Measurements from ENCODE around the gene SQOR.

SQOR gene

DNA sequence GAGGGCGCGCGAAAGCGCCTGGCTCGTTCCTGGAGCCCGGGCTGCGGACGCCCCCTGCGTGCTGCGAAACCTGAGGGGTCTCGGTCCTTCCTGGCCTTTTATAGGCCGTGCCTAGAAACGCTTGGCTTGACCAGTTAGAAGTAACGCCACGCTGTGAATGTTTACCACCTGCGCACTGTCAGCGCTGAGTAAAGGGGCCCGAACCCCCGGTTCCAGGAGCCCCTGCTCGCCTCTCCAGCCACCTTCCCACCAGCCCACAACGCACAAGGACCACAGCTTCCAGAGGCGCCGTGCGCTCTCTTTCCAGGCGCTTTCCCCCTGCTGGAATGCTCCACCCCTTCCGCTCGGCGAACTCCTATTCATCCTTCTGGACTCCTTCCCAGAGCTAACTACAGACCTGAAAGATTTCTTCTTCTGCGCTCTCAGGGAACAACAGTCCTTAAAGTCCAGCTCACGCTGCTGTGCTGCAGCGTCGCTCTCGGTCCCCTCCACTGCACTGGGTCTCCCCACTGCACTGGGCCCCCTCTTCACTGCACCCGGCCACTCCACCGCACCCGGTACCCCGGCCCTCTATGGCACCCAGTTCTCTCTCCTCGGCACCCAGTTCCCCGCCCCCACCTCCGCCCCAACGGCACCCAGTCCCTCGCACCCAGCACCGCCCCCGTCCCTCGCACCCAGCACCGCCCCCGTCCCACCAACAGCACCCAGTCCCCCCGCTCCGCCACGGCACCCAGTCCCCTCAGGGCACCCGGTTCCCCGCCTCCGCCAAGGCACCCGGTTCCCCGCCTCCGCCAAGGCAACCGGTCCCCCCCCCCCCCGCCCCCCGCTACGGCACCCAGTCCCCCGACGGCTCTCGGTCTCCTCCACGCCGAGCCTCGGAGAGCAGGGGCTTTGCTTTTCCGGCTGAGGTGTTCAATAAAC, 69.8 kb downstream of the SQOR start:
- no peak for DNase-seq (ENCODE audit: low read depth in 2 of 2, low spot score in 1 of 2)

DNA sequence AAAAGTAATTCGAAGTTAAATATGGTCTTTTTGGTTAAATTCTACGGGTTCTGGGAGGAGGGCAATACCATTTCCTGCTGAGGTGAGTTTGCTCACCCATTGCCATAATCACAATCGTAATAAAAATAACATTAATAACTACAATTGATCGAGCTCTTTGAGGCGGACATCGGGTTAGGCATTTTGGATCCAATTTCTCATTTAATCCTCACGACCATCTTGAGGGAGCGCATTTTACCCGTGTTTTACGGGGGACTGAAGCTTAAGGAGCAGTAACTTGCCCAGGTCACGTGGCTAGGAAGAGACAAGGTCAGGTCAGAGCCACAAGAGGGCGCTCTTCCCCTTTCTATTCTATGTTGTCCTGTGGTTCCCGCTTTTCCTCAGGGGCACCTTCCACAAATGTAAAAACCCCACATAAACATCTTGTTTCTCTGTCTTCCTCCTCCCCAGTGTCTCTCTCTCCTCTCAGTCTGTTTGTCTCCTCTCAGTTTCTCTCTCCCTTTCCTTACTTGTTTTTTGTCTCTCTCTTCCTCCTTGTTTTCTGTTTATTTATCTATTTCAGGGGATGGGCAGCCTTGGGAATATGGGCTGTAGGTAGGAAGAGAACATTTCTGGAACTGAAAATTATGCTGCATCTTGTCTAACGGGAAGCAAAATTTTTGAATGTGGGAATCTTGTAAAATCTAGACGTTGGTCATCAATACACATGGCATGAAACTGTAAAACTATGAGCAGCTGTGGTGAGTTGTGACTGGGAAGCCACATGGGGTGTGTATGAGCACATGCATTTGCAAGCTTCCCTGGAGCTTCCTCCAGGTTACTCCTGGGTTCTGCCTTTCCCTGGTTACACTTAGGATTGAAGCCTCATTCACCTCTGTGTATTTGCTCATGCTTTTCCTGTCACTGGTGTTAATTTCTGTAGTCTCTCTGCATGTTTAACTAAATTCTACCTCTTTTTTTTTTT, 71.0 kb downstream of the SQOR start:
- DNase-seq (ENCODE audit: low read depth in 2 of 2, low spot score in 1 of 2), result peak; percentile 37 to 44

DNA sequence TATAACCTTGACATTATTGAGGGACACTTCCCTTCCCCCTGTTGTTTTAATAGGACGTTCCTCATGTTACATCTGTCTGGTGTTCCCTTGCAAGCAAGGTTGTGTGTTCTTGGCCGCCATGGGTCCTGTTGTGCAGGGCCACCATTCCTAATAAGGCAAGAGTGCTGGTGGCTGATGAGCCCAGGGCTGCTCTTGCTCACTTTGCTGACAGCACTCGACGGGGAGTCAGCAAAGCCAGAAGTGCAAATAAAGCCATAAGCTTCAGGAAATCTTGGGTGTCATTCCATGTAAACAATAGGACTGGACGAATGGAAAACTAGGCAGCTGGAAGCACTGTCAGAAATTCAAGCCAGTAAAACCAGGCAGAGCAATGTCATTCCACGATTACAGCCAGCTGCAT, 75.8 kb downstream of the SQOR start:
- DNase-seq (ENCODE audit: low read depth in 2 of 2, low spot score in 1 of 2), result no peak

DNA sequence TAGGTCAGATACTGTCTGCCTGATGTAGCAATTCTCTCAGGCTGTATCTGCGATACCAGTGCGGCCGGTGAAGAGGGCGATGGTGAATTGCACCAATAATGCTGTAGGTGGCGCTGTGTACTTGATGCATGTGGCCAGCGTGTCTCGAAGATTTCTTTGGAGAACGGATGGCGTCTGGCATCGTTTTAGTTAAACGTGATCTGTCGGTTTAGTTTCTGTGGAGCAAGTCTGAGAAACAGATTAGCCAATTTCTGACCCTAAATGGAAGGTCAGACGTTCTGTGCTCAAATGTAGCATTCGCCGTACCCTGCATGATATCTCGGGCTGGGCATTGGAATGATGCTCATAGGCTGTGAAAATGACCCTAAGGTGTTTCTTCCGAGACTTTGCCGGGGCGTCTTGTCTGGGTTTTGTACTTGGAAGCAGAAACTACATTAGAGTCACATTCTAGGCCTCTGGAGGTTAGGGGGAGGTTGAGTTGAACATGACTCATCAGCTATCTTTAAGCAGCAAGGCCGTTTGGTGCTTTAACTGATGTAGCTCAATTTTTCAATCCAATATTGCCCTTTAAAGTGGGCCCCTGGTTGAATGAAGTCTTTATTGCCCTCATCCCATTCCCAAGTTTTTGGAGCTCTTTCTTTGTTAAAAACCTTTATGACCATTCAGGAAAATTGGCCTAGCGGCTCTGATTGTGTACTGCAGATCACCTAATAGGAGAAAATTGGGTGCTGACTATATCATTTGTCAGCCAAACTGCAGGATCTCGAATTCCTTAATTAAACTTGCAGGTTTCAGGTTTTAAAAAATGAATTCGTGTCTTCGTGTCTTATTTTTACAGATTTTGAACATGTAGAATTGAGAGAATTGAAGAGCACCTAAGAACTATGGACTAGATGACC, 80.0 kb downstream of the SQOR start:
- DNase-seq (ENCODE audit: low read depth in 2 of 2, low spot score in 1 of 2), result no peak

DNA sequence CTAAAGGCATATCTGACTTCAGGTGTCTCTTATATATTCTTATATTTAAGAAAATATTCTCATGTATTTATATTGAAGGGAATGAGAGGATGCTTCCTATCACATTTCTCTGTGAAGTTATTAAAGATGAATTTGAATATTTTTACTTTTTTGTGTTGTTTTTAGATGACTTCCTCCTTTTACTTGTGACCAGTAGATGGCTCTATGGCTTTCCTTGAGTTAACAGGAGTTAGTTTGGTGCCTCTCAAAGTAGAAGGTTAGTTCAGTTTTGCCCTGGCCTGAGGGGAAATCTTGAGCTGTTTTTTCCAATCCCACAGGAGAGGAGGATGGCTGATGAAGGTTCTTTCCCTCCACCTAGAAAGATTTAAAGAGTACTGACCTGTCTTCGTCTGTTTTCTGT, 80.7 kb downstream of the SQOR start:
- DNase-seq (ENCODE audit: low read depth in 2 of 2, low spot score in 1 of 2), result no peak

DNA sequence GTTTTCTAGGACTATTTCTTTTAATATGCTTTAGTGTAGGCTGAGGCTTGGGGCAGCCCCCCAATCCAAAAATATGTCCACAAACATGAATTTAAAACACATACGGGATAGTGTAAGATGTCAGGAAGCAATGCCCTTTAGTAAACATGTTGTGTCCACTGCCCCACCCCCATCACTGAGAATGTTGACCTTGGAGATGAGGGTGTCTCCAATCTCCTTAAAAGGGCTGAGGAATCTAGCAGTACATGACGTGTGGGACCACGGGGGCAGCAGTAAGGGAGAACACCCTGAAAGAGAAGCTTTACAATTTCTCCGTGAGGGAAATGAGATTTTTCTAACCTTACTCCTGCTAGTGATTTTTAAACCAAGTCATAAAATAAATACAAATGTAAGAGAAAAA, 84.7 kb downstream of the SQOR start:
- DNase-seq (ENCODE audit: low read depth in 2 of 2, low spot score in 1 of 2), result no peak

DNA sequence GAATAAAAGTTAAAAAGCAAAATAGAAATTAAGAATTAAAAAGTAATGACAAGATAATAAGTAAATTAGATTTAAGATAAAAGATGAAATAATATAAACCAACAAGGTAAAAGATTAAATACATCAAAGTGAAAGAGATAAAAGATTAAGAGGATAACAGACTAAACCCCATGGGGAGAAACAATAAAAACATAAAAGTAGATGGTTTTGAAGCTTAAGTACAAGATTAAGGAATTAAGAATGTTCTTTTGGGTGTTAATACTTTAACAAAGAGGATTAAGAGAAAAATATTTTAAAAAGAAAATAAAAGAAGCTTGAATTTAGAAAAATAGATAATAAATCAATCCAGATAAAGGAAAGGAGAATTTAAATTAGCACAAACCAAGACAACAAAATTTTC, 85.4 kb downstream of the SQOR start:
- no peak for DNase-seq (ENCODE audit: low read depth in 2 of 2, low spot score in 1 of 2)

DNA sequence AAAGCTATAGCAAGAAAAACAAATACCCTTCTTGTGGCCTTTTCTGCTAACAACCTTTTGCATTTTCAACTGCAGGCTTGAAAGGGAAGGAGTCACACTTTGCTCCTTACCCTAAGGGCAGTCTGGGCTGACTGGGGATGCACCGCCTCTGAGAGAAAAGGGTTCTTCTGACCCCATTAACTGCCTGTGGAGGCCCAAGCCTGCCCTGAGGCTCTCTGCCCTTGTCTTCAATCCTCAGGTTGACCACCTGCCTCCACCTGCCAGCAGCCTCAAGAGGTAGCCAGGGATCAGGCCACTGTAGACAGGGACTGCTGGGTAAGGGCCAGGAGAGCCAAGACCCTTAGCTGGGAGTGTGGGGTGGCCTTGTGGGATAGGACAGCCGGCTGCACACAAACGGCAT, 93.8 kb downstream of the SQOR start:
- no peak for DNase-seq (ENCODE audit: low read depth in 2 of 2, low spot score in 1 of 2)

DNA sequence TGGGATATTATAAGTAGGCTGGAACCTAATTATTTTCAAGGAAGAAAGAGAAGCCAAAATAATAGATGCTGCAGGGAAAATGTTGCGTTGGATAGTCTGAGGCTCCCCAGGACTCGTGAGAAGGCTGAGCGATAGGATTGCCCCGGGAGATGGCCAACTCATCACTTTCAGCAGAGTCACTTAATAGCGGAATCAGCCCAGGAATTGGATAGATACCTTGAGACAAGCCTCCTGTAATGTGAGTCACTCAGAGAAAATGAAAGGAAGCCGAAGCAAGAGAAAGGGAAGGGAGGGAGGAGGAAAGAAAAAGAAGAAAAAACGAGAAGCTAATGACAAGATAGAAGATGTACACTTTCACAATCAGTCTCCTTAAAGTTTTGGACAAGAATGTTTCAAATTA, 94.3 kb downstream of the SQOR start:
- DNase-seq (ENCODE audit: low read depth in 2 of 2, low spot score in 1 of 2), result no peak

DNA sequence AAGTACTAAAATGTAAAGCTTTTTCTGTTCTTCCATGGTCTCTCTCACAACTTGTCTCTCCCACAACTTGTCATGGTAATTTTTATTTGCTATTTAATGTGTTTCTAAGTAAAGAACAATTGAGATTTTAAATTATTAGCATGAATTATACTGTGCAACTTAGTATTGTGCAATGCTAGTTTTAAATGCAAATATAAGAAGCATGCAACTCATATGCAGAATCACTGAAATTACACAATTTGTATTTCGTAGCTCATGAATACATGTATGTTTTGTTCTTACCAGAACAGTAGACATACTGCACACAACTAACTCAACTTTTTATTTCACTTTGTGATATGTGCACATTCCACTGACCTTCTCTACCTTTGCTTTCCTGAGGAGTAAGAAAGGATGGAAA, 96.5 kb downstream of the SQOR start:
- no peak for DNase-seq (ENCODE audit: low read depth in 2 of 2, low spot score in 1 of 2)

DNA sequence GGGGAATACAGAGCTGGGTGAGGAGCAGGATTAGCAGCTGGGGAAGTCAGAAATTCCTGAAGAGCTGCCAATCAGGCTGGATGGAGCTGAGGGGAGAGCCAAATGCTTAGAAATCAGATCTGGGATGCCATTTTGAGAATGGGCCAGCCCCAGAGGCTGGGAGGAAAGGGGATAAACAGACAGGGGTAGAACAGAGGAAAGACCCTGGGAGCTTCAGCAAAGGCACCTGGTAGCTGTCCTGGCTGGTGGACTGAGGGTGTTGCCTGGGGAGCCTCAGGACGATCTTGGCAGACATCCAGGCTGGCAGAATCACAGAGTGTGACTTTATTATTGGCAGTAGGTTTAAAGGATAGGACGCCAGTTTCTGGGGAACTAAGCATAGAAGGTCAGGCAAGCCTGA, 97.8 kb downstream of the SQOR start:
- DNase-seq (ENCODE audit: low read depth in 2 of 2, low spot score in 1 of 2), result no peak

DNA sequence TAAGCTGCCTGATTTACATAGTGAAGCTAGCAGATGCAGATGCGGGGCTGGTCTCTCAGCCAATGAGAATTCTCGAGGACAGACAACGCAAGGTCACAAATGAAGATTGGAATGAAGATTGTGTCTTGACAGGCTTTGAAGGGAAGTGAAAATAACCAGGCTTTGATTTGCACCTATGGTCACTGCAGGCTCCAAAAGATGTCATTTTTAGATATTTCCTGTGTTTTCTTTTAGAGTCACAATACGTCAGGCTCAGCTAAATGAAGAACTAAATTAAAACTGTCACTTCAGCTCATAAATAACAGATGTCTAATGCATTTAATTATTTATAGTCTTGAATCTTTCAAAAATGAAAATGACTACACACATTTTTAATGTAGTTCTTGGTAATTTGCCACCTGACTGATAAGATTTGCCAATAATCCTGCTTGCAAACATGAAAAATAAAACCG, 99.5 kb downstream of the SQOR start:
- no peak for DNase-seq (ENCODE audit: low read depth in 2 of 2, low spot score in 1 of 2)

All from stimulated activated CD8-positive, alpha-beta memory T cell treated with anti-CD3 and anti-CD28 coated beads, Interleukin-4, amount 100 ng/mL, for 1 hour (primary cell).